Measurements from ENCODE around the gene SSR3.
"Not testable (repeated sequence)": the region's sequence is repeated elsewhere in the genome, so short reads cannot be mapped to it uniquely, and the experiment has no call there.

Gene SSR3

DNA sequence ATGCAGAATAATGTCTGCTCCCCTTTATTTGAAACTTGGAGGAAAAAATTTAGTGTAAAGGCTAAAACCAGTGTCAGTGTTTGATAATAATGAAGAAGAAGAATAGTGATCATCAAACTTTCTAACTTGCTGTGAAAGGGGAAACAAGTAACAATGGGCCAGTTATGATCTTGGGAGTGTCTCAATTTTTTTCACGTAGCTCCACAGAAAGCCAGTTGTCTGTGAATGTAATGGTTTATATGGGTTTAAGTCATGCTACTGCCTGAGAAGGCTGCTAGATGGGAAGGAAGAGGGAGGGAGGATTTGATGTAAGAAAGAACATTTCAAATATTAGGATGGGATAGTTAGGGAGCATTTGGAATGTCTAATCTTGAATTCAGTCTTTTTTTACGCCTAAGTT lies 21.1 kb upstream of the SSR3 start:
- DNase-seq (ENCODE audit: low spot score): no peak

DNA sequence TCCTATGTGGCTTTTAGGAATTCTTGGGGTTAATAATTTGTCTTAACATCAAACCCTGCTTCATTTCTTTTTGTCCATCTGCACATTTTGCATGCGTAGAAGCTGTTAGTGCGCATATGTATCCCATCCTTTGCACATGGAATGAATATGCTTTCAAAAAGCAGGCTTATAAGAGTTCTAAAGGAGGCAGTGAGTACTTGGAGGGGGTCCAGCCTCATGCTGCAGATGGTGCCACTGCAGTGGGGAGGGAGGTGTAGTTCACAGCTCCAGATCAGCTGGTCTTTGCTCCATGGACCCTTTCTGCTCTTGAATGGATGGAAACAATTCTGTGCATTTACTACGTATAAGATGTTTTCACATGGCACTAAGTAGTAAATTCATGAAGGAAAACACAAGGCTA lies 20.7 kb upstream of the SSR3 start:
- DNase-seq (ENCODE audit: low spot score): no peak

DNA sequence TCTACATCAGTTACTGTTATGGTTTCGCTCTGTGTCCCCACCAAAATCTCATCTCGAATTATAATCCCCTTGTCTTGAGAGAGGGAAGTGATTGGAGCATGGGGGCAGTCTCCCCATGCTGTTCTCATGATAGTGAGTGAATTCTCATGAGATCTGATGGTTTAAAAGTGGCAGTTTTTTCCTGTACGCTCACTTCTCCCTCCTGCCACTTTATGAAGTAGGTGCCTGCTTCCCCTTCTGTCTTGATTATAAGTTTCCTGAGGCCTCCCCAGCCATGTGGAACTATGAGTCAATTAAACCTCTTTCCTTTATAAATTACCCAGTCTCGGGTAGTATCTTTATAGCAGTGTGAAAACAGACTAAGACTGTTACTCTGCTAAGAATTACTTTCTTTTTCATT lies 15.0 kb upstream of the SSR3 start:
- DNase-seq (ENCODE audit: low spot score): not testable (repeated sequence)

DNA sequence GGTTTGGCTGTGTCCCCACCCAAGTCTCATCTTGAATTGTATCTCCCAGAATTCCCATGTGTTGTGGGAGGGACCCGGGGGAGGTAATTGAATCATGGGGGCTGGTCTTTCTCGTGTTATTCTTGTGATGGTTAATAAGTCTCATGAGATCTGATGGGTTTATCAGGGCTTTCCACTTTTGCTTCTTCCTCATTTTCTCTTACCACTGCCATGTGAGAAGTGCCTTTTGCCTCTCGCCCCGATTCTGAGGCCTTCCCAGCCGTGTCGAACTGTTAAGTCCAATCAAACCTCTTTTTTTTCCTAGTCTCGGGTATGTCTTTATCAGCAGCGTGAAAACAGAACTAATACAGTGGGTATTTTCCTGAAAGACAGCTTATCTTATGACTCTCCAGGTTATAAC lies 14.1 kb upstream of the SSR3 start:
- DNase-seq (ENCODE audit: low spot score): not testable (repeated sequence)

GRCh38 chr3:156563900-156564682 lies 9.2 kb upstream of the SSR3 start:
- DNase-seq (ENCODE audit: low spot score): no peak

GRCh38 chr3:156562486-156562885 lies 7.6 kb upstream of the SSR3 start:
- not testable (repeated sequence) for DNase-seq (ENCODE audit: low spot score)

- no peak for DNase-seq (ENCODE audit: low spot score)
Measured at GRCh38 chr3:156561533-156561932, 6.6 kb upstream of the SSR3 start.

DNA sequence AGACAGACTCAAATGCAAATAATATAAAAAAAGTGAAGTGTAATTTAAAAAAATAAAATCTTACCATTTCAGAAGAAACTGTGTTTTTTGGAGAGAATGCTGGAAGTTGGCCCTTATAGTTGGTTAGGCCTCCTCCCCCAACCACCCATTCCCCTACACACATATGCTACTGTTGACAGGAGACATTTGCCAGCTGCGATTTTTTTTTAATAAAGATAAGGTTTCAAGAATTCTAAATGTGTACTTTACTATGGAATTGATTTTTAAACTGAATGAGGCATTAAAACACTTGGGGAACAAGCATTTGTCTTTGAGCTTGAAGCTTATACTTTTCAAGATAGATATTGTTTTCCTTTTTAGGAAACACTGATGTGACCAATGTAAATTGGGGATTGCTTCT lies 4.4 kb upstream of the SSR3 start:
- DNase-seq (ENCODE audit: low spot score): no peak

DNA sequence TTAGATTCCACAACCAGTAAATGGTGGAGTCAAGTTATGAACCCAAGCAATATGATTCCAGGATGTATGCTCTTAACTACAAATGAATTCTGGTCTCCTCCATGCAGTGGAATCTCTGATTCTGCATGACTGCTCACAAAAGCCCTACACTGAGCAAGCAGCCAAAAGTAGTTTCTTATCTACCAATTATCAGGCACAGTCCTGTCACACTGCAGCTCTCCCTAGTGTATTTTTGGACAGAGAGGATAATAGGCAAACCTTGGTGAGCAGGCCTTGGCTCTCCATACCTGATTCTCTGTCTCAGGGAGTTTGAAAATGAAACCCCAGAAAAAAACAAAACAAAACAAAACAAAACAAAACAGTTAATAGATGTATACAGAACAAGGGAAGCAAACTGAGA lies 3.5 kb upstream of the SSR3 start:
- no peak for DNase-seq (ENCODE audit: low spot score)

- DNase-seq (ENCODE audit: low spot score): no peak
Measured at GRCh38 chr3:156554515-156554841, 439 bp downstream of the SSR3 start.

- DNase-seq (ENCODE audit: low spot score): no peak
Measured at GRCh38 chr3:156553705-156554356, 1.1 kb downstream of the SSR3 start.

DNA sequence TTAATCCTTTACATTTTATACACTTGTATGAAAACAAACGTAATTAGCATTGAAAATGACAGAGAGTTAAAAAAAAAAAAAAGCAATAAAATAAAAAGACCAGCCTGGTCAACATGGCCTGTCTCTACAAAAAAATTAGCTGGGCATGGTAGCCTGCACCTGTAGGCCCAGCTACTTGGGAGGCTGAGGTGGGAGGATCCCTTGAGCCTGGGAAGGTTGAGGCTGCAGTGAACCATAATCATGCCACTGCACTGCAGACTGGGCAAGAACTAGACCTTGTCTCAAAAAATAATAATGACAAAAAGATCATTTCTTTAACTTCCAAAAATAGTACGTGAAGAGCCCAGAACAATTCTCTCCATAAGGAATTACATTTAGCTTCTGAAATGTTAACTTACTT lies 1.9 kb downstream of the SSR3 start:
- DNase-seq (ENCODE audit: low spot score): no peak

- DNase-seq (ENCODE audit: low spot score): no peak
Measured at GRCh38 chr3:156551746-156552145, 3.2 kb downstream of the SSR3 start.

DNA sequence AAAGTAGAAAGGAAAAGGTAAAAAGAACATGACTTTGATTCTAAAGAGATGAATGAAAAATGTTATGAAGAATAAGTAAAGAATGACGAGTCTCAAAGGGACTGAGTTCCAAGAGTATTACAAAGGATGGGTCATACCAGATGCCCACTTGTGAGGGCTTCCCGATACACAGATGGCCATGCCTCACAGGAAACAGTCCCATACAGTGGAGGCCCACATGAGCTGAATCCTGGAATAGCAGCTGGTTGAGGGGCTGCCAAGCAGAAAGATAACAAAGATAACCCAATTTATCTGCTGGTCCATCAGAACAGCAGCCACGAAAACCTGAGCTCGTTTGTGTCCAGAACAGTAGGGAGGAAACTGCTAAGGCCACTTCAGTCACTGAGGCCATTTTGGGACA lies 3.7 kb downstream of the SSR3 start:
- DNase-seq (ENCODE audit: low spot score): no peak

DNA sequence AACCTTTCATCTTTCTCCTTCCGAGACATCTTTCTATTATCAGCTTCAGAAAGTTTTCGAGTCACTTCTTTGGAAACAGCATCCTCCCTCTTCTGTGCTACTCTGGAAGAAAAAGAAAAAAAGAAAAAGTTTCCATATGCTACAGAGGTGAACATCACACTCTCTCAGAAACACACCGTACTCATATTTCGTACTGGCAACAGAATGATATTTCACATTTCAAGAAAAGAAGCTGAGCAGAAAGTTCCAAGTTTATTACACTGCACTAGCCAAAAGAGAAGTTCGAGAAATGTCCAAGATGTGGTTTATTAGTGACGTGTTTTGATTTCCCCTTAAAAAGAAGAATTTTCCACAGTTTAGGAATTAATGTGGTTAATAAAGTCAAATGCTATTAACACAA lies 6.0 kb downstream of the SSR3 start:
- no peak for DNase-seq (ENCODE audit: low spot score)

DNA sequence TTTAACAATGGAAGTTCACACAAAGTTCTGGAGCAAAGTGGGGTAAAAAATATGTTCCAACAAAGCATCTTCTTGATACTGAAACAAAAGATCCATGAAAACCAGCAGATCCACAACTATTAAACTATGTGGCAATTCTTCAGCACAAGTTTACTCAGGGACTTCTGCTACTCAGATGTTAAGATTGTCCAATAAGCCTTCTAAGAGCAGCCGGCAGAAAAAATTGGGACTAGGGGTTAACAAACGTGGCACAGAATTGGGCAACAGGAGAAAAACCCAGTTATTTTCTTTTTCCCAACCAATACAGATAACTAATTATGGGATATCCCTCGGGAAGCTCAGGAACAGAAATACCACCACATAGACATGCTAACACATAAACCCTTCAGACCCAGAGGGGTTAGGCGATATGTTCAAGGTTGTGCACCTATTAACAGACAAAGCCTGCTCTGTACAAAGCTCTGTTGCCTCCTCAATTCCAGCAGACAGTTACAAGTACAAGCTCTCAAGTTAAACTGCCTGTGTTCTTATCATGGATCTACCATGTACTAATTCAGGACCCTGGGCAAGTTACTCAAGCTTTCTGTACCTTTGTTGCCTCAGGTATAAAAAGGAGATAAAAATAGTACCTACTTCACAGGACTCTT lies 6.8 kb downstream of the SSR3 start:
- no peak for DNase-seq (ENCODE audit: low spot score)

- no peak for DNase-seq (ENCODE audit: low spot score)
Measured at GRCh38 chr3:156547637-156548036, 7.3 kb downstream of the SSR3 start.

DNA sequence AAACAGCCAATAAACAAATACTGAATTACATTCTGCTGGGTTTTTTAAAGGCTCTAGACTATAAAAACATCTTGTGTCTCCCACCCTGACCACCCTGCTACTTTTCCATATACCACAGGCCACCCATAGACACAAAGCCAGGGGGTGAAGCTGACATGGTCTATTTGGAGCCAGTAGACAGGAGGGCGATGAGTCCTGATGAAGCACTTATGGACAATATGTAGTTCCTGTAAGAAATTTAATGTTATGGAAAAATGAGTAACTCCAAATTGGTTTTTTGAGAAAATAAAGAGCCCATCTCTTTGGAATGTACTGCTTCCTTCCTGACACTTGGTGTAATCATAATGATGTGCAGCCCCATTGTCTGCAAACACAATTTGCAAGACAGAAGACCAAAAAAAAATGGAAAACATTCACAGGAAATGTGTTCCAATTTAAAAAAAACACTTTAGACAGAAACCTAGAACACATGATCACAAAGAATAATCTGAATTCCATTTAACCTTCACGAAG lies 11.8 kb downstream of the SSR3 start:
- no peak for DNase-seq (ENCODE audit: low spot score)

- DNase-seq (ENCODE audit: low spot score): no peak
Measured at GRCh38 chr3:156542101-156543042, 12.5 kb downstream of the SSR3 start.

- DNase-seq (ENCODE audit: low spot score): no peak
Measured at GRCh38 chr3:156539802-156540201, 15.1 kb downstream of the SSR3 start.

DNA sequence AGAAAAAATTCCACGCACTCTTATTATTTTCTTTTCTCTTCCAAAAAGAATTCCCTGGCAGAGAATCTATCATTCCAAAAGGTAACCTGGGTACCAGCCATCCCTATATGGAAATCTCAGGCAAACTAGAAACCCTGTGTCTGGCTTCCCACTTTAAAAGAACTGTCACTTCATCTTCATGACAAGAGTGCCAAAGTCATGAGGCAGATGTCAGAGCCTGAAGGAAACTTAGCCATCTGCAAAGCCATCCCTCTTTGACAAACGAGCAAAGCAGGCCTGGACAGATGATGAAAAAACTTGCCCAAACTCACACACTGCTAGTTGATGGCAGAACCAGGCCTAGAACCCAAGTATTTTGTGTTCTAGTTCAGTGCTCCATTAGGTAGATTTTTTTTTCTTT lies 15.9 kb downstream of the SSR3 start:
- DNase-seq (ENCODE audit: low spot score): no peak
